GM19455 (cell line): ENCODE data around the gene TMC8.
"Not testable (repeated sequence)": the region's sequence is repeated elsewhere in the genome, so short reads cannot be mapped to it uniquely, and the experiment has no call there.

Experiments used
- ATAC-seq: cut with Tn5 transposase; IDR thresholded peaks from one replicate; pipeline ENCODE4 v1.9.1; 2021; ENCODE audit not compliant: unreplicated experiment

The TMC8 gene, protein sequence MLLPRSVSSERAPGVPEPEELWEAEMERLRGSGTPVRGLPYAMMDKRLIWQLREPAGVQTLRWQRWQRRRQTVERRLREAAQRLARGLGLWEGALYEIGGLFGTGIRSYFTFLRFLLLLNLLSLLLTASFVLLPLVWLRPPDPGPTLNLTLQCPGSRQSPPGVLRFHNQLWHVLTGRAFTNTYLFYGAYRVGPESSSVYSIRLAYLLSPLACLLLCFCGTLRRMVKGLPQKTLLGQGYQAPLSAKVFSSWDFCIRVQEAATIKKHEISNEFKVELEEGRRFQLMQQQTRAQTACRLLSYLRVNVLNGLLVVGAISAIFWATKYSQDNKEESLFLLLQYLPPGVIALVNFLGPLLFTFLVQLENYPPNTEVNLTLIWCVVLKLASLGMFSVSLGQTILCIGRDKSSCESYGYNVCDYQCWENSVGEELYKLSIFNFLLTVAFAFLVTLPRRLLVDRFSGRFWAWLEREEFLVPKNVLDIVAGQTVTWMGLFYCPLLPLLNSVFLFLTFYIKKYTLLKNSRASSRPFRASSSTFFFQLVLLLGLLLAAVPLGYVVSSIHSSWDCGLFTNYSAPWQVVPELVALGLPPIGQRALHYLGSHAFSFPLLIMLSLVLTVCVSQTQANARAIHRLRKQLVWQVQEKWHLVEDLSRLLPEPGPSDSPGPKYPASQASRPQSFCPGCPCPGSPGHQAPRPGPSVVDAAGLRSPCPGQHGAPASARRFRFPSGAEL

DNA sequence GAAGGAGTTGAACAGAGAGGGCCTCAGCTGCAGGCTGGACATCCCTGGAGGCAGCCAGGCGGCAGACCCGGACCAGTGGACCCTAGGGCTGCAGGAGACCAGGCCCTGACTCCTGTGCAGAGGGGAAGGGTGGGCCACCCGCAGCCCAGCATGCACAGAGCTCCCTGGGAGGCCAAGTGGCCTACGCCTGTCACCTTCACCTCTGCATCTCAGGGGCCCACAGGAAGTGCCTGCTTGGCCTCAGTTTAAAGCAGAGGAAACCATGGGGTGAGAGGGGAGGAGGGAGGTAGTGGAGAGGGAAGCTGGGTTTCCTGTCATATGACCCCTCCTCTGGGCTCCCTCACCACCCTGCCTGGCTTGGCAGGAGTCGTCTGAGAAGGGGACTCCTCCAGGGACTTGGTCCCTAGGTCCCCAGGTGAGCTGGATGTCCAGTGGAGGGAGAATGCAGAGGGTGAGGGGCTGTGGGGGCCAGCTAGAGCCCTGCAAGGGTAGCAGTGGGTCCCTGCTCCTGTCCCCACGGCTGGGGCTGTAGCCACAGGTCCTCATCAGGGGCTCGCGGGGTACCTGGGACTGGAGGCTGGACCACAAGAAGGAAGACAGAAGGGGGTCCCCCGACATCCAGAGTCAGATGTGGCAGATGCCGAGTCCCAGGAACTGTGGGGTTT is at the start of gene TMC8:
TSS of gene TMC8 (plus strand) at position 335 of the 665 bp plus-strand sequence. CDS start 818 bp downstream, outside the sequence.
- no peak for ATAC-seq

DNA sequence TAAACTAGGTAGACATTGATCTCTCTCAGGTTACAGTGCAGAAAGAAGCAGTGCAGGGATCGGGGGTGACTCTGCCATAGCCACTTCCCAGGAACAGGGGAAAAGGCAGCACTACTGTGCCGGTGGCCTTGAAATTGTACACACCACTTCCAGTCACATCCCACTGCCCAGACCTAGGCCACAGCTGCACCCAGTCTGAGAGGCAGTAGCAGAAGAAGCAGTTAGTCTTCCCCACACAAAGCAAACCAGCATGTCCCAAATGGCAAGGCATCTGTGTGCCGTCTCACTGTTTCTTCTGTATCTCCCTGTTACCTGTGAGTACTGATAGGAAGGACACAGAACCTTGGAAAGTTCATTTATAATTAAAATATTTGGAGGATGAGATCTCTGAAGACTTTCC is 49.0 kb upstream of the TMC8 start:
- ATAC-seq = no peak

DNA sequence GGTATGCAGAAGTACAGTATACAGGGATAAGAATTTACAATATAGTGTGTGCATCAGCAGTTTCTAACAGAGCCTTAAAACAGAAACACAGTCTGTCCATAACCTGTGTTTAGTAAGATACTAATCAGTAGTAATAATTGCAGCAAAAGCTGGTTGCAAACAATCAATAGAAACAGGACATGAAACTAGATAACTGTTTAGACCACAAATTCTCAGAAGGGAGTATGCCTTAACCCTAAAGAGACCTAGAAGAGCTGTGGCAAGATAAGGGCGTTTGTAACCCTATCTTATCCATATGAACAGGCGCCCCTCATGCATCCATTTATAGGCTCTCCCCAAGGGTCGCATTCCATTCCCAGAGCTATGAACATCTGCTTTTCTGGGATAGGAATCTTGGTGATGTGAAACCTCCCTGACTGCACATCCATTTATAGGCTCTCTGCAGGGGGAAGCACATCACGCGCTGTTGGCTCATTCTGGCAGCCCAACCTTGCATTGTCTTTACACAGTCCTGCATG is 48.2 kb upstream of the TMC8 start:
- ATAC-seq = not testable (repeated sequence)

DNA sequence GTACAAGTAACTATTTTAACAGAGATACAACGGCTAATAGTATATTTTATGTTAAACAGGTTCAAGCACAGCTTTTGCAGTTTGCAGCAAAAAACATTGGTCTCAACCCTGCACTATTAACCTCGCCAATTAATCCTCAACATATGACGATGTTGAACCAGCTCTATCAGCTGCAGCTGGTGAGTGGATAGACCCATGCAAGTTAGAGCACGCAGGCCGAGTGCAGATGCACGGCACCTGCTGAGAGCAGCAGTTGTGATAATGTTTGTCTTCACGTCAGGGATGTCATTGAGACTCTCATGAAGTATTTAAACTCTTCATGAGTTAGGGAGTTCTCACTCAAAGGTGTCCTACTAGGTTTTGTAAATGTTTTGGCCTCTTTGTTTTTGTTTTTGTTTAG is 47.6 kb upstream of the TMC8 start:
- ATAC-seq = no peak

DNA sequence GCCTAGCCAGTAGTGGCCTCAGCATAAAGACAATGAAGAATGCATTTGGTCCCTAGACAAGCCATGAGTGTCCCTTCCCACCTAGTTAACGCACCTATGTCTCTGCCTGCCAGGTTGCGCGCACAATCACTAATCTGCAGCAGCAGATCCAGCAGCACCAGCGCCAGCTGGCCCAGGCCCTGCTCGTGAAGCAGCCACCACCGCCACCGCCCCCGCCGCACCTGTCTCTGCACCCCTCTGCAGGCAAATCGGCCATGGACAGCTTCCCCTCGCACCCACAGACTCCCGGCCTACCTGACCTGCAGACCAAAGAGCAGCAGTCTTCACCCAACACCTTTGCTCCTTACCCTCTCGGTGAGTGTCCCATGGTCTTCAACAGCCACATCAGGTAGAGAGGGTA is 43.8 kb upstream of the TMC8 start:
- ATAC-seq = no peak

DNA sequence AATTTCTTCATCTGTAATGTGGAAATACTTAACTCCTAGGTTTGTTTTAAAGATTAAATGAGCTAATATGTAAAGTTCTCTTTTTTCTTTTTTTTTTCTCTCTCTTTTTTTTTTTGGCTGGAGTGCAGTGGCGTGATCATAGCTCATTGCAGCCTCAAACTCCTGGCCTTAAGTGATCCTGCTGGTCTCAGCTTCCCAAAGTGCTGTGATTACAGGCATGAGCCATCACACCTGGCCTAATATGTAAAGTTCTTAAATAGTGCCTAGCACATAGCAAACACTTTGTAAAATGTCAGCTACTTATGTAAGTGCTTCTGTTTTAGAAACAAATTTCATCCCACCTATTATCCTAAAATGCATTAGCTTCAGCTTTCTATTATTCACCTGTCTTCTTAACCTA is 42.0 kb upstream of the TMC8 start:
- no peak for ATAC-seq

DNA sequence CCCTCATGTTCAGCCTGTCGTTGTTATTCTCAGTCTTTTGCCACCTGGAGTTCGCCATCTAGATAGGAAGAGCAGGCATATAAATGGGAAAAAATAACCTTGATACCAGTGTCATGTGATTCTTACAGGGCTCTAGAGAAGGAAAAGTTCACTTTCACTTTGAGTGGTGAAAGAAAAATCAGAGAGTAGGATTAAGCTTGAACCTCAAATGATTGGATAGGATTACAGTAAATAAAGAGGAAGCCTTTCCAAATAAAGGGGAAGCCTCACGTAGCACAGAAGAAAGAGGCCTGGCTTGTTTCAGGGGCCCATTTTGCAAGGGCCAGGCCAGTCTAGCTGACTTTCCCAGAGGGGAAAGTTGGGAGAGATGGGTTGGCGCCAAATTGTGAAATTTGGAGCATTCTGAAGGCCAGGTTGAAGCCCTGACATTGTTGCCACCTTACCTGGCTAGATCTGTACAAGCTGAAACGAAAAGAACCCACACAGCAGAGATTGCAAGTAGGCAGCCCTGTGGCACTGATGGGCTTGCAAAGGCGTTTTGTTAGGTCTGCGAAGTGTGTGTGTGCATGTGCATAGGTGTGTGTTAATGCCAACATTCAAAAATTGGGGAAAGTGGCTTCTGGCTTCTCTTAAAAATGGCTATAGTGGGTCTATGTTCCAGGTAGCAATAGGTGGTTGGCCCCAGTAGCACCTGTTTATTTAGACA is 40.8 kb upstream of the TMC8 start:
- ATAC-seq = no peak

DNA sequence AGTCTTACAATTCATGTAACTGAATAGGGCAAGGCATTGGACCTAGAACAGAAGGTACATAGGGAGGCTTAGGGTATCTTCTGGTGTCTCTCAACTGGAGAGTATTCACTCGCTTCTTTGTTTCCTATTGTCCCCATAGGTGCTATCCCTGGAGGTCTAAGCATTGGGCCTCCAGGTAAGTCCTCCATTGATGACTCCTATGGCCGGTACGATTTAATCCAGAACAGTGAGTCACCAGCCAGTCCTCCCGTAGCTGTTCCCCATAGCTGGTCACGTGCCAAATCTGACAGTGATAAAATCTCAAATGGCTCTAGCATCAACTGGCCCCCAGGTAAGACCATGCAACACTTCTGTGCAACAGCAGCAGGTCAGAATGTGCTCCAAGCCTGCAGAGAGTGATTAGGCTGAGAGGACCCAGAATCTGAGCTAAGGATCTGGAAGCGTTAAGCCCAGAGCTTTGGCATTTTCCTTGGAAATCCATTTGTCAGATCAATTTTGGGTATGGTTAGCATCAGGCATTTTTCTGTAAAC is 37.7 kb upstream of the TMC8 start:
- no peak for ATAC-seq

DNA sequence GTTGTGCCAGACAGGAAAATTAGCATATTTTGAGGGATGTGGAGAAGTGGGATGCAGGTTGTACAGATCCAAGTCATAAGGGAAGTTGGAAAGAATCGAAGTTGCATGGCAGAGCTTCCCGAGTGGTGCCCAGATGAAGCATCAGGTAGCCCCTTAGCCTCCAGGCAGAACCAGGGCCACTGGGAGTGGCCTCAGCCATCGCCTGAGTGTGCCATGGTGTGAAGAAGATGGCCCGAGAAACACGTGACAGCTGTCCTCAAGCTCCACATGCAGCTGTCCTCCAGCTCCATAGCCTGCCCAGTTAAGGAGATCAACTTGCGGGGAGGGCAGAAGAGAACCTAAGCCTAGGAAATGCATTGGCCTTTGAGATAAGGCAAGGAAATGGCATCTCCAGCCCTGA is 35.5 kb upstream of the TMC8 start:
- no peak for ATAC-seq

DNA sequence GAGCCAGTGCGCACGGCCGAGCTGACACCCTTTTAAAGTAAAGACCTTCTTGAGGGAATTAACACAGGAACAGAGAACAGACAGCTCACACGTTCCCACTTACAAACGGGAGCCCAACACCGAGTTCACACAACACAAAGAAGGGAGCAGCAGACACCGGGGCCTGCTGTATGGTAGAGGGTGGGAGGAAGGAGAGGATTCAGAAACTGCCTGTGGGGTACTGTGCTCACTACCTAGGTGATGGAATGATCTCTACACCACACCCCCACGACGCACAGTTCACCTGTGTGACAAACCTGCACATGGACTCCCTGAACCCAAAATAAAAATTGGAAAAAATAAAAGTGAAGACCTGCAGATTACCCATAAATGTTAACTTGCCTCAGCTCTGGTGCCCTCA is 34.5 kb upstream of the TMC8 start:
- ATAC-seq = no peak

DNA sequence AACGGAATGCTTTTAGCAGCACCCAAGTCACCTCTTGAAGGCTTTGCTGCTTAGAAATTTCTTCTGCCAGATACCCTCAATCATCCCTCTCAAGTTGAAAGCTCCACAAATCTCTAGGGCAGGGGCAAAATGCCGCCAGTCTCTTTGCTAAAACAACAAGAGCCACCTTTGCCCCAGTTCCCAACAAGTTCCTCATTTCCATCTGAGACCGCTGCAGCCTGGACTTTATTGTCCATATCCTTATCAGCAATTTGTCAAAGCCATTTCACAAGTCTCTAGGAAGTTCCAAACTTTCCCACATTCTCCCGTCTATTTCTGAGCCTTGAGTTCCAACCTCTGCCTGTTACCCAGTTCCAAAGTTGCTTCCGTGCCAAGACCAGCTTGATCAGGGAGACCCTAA is 29.5 kb upstream of the TMC8 start:
- no peak for ATAC-seq

DNA sequence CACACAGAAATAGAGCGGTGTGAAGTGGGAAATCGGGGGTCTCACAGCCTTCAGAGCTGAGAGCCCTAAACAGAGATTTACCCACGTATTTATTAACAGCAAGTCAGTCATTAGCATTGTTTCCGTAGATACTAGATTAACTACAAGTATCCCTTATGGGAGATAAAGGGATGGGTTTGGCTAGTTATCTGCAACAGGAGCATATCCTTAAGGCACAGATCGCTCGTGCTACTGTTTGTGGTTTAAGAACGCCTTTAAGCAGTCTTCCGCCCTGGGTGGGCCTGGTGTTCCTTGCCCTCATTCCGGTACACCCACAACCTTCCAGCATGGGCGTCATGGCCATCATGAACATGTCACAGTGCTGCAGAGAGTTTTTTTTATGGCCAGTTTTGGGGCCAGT is 29.0 kb upstream of the TMC8 start:
- ATAC-seq = no peak

DNA sequence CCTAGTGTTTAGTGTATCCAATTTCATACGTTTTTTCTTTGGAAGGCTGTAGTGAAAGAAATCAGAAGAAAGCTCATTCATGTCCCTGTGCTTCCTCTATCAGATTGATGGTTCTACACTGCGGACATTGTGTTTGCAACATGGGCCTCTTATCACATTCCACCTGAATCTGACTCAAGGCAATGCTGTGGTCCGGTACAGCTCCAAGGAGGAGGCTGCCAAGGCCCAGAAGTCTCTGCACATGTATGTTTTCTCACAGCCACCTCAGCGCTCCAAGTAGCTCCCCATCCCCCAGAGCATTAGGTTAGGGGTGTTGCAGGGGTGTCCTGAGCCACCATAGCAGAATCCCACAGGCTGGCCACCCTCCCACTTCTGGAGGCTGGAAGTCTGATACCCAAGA is 27.3 kb upstream of the TMC8 start:
- ATAC-seq = no peak

DNA sequence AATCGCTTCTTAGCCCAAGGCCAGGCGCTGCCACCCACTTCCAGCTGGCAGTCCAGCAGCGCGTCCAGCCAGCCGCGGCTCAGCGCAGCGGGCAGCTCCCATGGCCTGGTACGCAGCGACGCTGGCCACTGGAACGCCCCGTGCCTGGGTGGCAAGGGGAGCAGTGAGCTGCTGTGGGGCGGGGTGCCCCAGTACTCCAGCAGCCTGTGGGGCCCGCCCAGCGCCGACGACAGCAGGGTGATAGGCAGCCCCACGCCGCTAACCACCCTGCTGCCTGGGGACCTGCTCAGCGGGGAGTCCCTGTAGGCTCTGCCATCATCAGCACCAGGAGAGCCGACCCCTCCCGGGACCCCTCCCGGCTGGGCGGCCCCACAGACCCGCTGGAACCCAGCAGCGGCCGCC is 26.0 kb upstream of the TMC8 start:
- ATAC-seq = no peak

DNA sequence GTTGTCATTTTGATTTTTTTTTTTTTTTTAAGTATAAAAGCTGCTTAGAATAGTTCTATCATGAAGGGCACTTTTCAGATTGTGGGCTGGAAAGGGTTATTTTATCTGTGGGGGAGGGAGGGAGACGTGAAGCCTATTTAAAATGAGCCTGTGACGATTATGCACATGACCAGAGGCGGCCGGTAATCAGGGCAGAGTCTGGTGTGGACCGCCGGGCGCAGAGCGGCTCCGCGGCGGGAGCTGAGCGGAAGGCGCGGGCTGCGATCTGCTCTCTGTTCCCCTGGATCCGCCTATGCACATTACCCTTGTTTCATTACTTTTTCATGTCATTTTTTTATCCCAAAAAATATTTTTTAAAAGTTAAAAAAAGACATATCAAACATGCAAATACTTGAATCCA is 25.5 kb upstream of the TMC8 start:
- ATAC-seq = no peak

DNA sequence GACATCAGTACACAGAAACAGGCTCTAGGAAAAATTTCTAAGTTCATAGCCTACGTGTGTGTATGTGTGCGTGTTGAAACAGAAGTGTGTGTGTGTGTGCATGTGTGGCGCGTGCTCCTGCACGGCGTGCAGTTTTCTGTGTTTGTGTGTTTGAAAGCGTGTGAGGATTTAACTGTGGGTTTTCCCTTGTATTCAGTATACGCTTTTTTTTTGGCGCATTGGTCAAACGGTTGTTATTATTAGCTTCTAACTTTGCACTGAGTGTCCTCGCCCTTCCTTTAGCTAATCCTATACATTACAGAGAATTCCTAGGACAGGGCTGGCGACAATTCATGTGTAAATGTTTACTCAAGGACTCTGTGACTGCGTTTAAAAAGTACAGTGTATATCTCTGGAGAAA is 25.0 kb upstream of the TMC8 start:
- no peak for ATAC-seq

DNA sequence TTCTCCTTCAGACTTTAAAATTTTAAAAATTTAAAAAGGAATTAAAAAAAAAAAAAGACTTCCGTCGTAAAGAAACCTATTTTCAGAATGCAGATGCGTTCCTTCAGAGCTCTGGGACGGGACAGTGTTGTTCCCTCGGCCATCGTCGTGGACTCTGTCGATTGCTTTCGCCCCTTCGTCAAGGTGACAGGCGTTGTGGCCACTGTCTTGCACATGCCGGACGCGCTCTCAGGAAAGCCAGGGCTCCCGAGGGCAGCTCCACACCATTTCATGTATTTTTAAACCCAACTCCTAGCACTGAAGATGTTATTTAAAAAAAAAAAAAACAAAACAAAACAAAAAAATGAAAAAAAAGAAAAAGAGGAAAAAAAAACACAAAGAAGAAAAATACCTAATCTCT is 24.4 kb upstream of the TMC8 start:
- no peak for ATAC-seq

DNA sequence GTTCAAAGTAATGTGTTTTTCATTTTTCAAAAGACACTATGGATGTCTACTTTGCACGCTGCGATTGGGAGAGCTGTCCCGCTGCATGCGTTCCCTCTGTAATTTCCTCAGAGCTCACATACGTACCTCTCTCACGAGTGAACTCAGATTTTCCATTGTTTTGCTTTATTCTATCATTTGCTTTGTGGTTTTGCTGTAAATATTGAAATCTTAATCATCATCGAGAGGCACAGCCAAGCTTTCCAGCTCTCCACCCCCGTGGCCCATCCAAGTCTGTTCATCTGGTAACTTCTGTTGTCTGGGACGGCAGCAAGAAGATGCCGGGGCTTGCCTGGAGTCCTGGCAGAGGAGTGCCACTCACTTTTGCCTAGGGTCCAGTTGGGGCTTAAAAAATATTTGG is 23.1 kb upstream of the TMC8 start:
- ATAC-seq = no peak

DNA sequence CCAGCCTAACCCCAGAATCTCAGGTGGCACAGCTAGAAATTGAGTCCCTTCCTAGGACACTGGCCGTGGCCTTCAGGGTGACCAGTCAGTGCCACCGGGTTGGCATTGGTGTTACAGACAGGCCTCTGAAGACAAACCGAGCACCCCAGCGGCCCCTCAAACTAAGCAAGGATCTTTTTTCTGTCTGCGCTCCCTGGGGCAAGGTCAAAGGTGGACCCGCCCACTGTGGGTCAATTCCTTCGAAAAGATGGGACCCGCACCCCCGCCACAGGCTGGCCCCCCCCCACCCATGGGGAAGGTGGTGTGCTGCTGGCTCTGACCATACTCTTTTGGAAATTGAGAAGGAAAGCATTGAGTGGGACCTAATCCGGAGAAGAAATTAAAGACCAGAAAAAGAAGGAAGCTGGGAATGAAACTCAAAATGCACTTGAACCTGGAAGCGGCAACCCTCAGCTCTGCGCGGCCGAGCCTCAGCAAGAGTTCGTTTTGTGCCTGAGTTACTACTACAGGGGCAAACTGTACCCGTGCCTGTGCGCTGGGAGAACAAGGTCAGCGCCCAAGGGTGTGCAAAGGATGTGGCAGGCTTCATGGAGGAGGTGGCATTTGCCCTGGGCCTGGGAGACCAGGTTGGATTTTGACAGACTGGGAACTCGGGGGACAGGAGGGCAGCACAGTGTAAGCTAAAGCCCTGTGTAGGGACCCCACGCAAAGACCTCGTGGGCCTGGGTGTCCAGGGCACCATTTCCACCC is 22.4 kb upstream of the TMC8 start:
- ATAC-seq = no peak
